ENCODE data around the gene RUFY1. TPM values are rescaled to one million over a fixed set of nuclear protein-coding genes. Genes with fewer than 3 reads are reported as not detected.

RUFY1 gene
- total RNA-seq, 1 experiment from 2014 or later, result 45.7 TPM

DNA sequence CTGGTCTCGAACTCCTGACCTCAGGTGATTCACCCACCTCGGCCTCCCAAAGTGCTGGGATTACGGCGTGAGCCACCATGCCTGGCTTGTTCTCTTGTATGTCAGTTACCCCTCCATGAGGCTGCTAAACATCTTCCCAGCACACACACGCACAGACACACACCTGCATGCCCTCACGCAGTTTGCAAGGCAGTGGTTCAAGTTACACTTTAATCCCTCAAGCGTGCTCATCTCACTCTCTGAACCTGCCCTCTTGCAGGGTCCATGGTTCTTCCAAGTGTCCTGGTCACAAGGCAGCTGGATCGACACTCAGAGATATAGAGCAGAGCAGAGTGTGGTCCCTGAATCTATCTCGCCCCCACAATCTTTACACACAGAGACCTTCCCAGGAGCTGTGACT, 34.1 kb upstream of the RUFY1 start:
- Histone ChIP-seq H3K79me2 (ENCODE audit: insufficient read depth, low read length) (no peaks in the 10 kb centered on the region), H3K14ac (ENCODE audit: insufficient read depth, low read length) (no peak overlapping the region), H3K4me2 (ENCODE audit: insufficient read depth, insufficient read length, low read length) (no peak overlapping the region), H2BK15ac (ENCODE audit: low read depth, low read length) (no peak overlapping the region), H3K9ac (ENCODE audit: extremely low read depth, insufficient read length, low read length) (no peak overlapping the region), H3K27ac (ENCODE audit: insufficient read length, low read depth, low read length) (no peak overlapping the region), H2AK5ac (ENCODE audit: insufficient read length, low read length) (no peak overlapping the region), H3K27me3 (ENCODE audit: insufficient read depth, low read length) (no peaks in the 10 kb centered on the region), H3K9me3 (ENCODE audit: control insufficient read depth, low read depth, low read length) (no peaks in the 10 kb centered on the region), H3K4me1 (ENCODE audit: insufficient read depth, low read length) (no peaks in the 10 kb centered on the region), H2BK20ac (ENCODE audit: low read depth, low read length, poor library complexity, severe bottlenecking) (no peak overlapping the region), H3K79me1 (ENCODE audit: insufficient read depth, low read depth, low read length, poor library complexity, severe bottlenecking) (no peaks in the 10 kb centered on the region), H2BK12ac (ENCODE audit: insufficient read length, low read depth, low read length) (no peak overlapping the region), H3T11ph (ENCODE audit: low read length) (no peak overlapping the region), H3K56ac (ENCODE audit: insufficient read length, low read depth, low read length) (no peak overlapping the region), H4K20me1 (ENCODE audit: control insufficient read depth, insufficient read depth, insufficient read length) (no peaks in the 10 kb centered on the region), H4K5ac (ENCODE audit: insufficient read length, low read depth, low read length) (no peak overlapping the region), H2BK5ac (ENCODE audit: insufficient read length, low read length) (no peak overlapping the region), H3K18ac (ENCODE audit: insufficient read length, low read depth, low read length) (no peak overlapping the region), H4K8ac (replicated peaks; ENCODE audit: insufficient read length, low read depth, low read length) (no peak overlapping the region), H2BK120ac (ENCODE audit: low read depth, low read length, poor library complexity, severe bottlenecking) (no peak overlapping the region), H3K23me2 (ENCODE audit: insufficient read length, low read depth, low read length, poor library complexity, severe bottlenecking) (no peaks in the 10 kb centered on the region), H2AFZ (ENCODE audit: low read length) (no peak overlapping the region), H4K91ac (ENCODE audit: insufficient read length, low read depth, low read length) (no peak overlapping the region), H3K4ac (ENCODE audit: low read depth, low read length) (no peak overlapping the region), H3K23ac (ENCODE audit: insufficient read length, low read depth, low read length) (no peak overlapping the region)
- Mint-ChIP-seq H3K27me3 (ENCODE audit: low read depth) (no peaks in the 10 kb centered on the region), H3K9me3 (no peaks in the 10 kb centered on the region), H3K27ac (peak overlapping the region in 2 of 3 experiments; percentile 40 to 45; a peak in 3 of 7 replicates), H3K36me3 (ENCODE audit: insufficient read depth in 1 of 3, low read depth in 3 of 3) (no peaks in the 10 kb centered on the region; a peak in 1 of 7 replicates), H3K4me3 (no peak overlapping the region), H3K4me1 (peaks cover 38 to 47% of the 10 kb centered on the region in 2 experiments)
- WGBS (ENCODE audit: extremely low coverage, insufficient read length, low lambda C conversion rate), result no CpG with 5 or more reads among the region's 9 CpGs
- no peak for DNase-seq
- no peak for TF ChIP-seq CTCF (conservative IDR thresholded peaks at IDR 0.05)

Data from H9 (cell line).